Suppressor macrophage (primary cell): Measurements from ENCODE around the gene ZNF329.

ENCODE experiments used
- DNase-seq, 4 experiments: peaks; one replicate each; pipeline ENCODE4 v3.0.0-alpha.2; 2020 to 2022

The ZNF329 gene

DNA sequence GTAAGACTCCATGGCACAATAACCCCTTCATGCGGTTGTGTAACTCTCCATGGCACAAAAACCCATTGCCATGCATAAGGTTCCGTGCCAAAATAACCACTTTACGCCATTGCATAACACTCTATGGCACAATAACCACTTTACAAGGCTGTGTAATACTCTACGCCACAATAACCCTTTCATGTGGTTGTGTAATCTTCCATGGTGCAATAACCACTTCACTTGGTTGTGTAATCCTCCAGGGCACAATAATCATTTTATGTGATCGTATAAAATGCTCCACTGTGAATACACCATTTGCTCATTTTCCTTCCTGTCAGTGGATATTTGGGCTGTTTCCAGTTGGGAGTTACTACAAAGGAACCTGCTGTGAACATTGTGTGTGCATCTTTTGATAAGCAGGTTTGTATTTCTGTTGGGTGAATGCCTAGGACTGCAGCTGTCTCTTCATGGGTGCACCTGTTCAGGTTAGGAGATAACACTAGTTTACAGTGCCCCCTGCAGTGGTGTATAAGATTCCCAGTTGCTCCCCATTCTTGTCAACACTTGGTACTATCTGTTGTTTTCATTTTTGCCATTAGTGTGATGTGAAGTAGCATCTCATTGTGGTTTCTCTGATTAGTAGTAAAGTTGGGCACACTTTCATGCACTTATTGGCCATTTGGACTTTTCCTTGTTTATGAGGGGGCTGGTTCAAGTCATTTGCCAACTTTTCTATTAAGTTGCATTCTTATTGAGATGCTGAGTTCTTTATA, 31.4 kb downstream of the ZNF329 start:
- no peak for DNase-seq

DNA sequence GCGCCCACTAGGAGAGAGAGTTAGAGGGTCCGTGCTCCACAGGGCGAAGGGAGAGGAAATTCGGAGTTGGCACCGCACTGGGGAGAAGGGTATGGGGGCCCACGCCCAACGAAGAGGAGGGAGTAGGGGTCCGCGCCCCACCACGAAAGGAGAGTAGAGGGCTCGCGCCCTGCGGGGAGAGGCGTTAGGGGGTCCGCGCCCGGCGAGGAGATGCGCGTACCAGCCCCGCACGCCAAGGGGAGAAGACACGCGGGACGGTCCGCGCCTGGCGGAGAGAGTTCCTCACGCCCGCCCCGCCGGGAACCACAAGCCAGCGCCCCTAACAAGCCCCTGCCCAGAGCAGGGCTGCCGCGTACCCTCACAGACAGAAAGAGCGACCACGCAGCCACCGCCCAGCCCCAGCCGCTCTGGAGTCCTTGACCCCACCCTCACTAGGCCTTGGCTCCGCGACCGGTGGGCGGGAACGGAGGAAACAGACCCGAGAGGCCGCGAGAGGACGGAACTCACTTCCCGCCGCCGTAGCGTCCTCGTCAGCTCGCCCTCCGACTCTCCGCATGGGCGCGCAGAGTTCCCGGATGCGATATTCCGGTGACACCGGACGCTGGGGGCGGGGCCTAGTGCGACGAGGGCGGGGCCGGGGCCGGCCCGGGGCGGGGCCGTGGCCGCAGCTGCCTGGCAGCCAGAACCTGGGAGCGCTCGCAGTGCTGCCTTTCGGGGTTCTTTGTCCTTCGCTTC, 32.6 kb downstream of the ZNF329 start:
- no peak for DNase-seq

GRCh38 chr19:58108546-58108817, 42.1 kb downstream of the ZNF329 start:
- DNase-seq, result no peak

DNA sequence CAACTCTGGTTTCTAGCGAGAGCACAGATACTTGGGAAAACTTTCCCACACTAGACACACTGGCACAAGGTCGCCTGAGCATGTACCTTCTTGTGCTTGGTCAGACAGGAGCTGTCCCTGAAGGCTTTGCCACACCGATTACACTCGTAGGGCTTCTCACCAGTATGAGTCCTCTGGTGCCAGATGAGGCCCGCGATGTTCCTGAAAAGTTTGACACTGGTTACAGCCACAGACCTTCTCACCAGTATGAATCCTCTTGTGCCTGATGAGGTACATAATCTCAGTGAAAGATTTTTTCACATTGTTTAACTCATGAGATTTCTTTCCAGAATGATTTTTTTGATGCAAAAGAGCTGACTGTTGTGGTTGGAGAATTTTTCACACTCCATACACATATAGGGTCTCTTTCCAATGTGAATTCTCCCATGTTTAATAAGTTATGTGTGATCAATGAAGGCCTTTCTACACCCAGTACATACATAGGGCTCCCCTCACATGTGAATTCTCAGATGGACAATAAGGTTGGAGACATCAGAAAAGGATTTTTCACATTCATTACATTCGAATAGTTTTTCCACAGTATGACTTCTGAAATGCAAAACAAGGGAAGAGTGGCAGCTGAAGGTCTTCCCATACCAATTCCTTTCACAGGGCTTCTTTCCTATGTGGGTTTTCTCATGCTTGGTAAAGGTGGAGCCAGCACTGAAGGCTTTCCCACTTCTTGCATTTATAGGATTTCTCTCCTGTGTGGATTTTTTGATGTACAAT, 42.6 kb downstream of the ZNF329 start:
- DNase-seq, result no peak

GRCh38 chr19:58098682-58098998, 51.9 kb downstream of the ZNF329 start:
- no peak for DNase-seq

GRCh38 chr19:58097781-58098681, 52.6 kb downstream of the ZNF329 start, which contains the start of gene ZSCAN18:
ZSCAN18 (minus strand) TSS chr19:58098231; CDS start chr19:58090267, 7,964 bp downstream.
- DNase-seq, result peak; percentile 96 to 97 (median 97)

DNA sequence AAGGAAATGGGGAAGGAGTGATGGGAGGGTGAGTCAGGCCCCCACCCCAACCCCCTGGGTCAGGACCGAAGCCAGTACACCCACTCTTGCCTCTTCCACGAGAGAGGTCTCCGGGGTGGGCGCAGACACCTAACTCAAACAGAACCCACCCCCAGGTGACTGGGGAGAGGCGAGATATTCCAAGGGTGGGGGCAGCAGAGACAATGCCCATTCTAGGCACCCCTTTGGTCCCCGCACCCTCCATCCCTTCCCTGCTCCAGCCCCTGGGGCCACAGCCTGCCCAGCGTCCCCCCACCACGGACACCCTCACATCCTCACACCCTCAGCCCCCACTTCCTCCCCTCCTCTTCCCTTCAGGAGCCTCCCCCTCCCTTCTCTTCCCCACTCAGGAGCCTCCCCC, 53.2 kb downstream of the ZNF329 start:
- no peak for DNase-seq

GRCh38 chr19:58096884-58097283, 53.7 kb downstream of the ZNF329 start:
- DNase-seq, result no peak

- DNase-seq, result no peak
Measured at GRCh38 chr19:58095328-58095727, 55.3 kb downstream of the ZNF329 start.

DNA sequence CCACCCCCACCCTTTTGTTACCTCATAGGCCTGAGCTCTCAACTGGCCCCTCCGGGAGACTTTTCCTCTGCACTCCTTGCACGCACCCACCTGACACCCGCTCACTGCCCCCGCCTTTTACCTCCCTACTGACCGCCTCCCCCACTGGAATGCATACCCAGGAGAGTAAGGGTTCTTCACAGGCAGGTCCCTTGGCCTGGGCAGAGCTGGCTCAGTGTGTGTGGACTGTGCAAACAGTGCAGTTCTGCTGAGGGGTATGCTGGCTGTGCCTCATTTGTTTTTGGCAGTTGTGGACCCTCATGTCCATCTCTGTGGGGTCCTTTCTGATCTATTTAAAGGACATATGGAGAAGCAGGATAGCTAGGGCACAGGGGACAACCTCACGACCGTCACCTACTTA, 57.5 kb downstream of the ZNF329 start:
- no peak for DNase-seq

- no peak for DNase-seq
Measured at GRCh38 chr19:58091251-58091995, 59.2 kb downstream of the ZNF329 start.

GRCh38 chr19:58089846-58090245, 60.7 kb downstream of the ZNF329 start:
- DNase-seq, result no peak

- no peak for DNase-seq
Measured at GRCh38 chr19:58088521-58089052, 62.0 kb downstream of the ZNF329 start.

- DNase-seq, result no peak
Measured at GRCh38 chr19:58086825-58087710, 63.5 kb downstream of the ZNF329 start.

GRCh38 chr19:58085348-58085875, 65.2 kb downstream of the ZNF329 start:
- DNase-seq, result no peak

- no peak for DNase-seq
Measured at GRCh38 chr19:58084596-58085347, 65.8 kb downstream of the ZNF329 start.

DNA sequence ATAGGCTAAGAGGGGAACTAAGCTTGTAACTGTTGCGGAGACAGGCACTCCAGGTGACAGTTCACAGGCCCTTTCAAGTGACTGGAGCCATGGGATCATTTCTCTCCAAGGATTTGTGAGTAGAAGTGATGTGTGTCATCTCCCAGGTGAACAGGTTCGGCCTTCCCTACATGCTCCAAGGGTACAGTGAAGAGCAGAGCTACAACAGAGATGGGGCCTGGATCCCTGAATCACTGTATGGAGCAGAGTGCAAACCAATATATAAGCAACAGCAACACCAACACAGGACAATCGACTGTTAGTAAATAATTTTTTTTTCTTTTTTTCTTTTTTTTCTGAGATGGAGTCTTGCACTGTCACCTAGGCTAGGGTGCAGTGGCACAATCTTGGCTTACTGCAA, 67.6 kb downstream of the ZNF329 start:
- DNase-seq, result no peak

DNA sequence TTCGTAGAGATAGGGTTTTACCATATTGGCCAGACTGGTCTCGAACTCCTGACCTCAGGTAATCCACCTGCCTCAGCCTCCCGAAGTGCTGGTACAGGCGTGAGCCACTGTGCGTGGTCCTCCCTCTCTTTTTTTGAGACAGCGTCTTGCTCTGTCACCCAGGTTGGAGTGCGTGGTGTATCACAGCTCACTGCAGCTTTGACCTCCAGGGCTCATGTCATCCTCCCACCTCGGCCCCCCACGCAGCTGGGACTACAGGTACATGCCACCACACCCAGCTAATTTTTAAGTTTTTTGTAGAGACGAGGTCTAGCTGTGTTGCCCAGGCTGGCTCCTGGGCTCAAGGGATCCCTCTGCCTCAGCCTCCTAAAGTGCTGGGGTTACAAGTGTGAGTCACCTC, 70.8 kb downstream of the ZNF329 start:
- DNase-seq, result no peak
